ENCODE data around the gene ZNF124.
"Not testable (repeated sequence)": the region's sequence is repeated elsewhere in the genome, so short reads cannot be mapped to it uniquely, and the experiment has no call there.

DNA sequence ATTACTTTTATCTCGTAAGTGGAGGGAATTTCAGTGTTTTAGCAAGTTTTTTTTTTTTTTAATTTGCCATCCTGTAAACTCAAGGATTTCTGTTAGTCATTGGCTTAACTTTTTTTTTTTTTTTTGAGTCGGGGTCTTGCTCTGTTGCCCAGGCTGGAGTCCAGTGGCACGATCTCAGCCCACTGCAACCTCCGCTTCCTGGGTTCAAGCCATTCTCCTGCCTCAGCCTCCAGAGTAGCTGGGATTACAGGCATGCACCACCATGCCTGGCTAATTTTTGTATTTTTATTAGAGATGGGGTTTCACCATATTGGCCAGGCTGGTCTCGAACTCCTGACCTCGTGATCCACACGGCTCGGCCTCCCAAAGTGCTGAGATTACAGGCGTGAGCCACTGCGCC is 24.7 kb downstream of the ZNF124 start:
- TF ChIP-seq, protein P1, sequence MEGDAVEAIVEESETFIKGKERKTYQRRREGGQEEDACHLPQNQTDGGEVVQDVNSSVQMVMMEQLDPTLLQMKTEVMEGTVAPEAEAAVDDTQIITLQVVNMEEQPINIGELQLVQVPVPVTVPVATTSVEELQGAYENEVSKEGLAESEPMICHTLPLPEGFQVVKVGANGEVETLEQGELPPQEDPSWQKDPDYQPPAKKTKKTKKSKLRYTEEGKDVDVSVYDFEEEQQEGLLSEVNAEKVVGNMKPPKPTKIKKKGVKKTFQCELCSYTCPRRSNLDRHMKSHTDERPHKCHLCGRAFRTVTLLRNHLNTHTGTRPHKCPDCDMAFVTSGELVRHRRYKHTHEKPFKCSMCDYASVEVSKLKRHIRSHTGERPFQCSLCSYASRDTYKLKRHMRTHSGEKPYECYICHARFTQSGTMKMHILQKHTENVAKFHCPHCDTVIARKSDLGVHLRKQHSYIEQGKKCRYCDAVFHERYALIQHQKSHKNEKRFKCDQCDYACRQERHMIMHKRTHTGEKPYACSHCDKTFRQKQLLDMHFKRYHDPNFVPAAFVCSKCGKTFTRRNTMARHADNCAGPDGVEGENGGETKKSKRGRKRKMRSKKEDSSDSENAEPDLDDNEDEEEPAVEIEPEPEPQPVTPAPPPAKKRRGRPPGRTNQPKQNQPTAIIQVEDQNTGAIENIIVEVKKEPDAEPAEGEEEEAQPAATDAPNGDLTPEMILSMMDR (IDR thresholded peaks at IDR 0.05): not testable (repeated sequence)
- TF ChIP-seq POLR2AphosphoS5 (IDR thresholded peaks at IDR 0.05): not testable (repeated sequence)
